Femur (tissue), 1 donor: ENCODE measurements around the gene SPTBN1.
A peak's percentile ranks its signal among the peaks of the same experiment; 100 is the strongest.

Source experiments
- DNase-seq: peaks from one replicate; pipeline ENCODE4 v3.0.0-alpha.2; 2017

The SPTBN1 gene

DNA sequence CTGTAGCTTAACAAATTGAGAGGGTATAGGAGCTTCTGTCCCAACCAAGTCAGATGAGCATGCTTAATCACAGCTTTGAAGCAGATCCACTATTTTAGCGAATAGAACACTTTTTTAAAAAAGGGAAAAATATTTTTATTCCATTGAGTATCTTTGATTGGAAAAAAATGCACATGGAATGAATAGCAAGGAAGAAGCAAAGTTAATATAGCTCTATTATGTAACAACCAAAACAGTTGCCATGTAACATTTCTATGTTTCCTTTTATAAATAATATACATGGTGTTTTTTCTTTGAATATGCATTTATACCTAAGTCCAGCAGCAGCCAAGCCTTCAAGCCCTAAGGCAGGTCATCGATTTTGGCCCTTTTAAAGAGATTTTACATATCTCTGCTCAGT lies 21.4 kb upstream of the SPTBN1 start:
- DNase-seq: no peak

DNA sequence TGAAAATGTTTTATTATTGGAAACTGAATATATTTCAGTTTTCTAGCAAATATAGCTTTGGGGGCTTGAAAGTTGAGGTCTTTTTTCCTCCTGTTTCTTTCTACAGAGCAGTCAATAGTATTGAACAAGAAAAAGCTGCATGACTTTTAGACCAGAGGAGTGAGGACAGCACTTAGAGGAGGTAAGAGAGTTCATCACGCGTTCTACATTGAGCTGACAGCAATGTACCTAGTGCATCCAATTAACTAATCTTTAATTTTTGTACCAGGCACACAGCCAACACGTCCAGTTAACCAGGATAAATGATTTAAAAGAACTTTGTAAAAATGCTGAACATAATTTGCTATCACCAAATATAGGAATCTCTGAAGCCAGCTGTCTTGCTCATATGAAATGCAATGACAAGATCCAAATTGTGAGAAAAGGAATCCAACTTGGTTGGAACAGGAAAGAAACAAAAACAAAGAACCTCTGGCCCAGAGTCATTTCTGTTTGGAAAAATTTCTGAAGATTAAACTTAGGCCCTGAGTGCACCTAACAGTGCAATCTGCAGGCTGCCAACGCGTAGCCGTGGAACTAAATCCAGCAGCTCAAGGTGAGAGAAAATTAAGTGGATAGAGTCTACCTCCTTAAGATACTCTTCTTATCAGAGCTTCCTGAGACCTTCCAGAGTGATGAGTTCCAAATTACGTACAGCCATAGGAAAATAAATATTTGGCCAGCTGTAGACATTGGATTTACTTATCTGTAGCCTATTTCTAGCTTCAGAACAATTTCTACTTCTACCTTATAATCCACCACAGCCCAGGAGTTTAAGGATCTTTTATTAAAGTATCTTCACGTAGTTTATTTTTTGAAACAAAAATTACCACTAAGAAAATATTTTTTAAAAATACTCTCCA lies 20.6 kb upstream of the SPTBN1 start:
- no peak for DNase-seq

DNA sequence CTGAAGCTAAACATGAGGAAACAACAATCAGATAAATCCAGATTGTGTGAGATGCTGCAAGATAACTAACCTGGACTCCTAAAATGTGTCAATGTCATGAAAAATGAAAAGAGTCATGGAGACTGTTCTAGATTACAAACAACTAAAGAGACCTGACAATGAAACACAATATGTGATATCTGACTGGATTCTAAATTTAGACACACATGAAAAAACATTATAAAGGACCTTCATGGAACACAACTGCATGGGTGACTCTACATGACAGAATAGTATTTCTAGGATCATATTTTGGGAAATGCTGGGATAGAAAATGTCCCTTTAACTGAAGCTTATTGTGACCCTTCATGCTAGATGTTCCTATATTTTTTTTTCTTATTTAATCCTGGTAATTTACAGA lies 18.5 kb upstream of the SPTBN1 start:
- DNase-seq: no peak

DNA sequence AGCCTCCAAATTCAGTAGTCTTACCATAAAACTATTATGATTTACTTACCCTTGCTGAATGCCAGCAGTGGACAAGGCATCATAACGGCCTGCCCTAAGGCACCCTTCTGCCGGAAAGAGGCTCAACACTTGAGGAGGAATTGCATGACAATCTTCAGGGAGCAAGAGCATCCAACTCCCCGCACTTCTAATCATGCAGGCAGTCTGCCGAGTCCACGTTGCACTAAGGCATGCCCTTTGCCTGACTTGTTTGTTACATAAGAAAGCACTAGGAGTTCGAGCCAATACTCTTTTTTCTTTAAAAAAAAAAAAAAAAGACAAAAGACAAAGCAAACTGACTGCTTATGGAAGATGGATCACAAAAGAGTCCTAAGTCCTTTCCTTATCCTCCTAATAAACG lies 17.9 kb upstream of the SPTBN1 start:
- peak; percentile 63 for DNase-seq

DNA sequence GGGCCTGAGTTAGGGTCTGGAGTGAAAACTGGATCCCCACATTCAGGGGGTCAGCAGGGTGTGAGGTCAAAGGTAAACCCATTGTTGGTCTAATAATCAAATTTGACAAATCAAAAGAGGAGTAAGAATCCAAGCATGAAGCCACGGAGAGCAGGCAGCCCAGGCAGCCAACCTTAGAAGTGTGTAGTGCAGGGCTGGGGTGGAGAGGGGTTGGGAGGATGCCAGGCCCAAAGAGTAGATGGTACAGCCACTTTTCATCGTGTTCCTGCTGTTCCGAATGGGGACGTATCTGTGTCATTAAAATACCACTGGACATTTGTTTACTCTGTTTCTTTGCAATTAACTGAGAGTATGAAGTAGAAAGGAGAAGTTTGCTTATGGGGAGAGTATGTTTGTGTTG lies 16.5 kb upstream of the SPTBN1 start:
- DNase-seq: no peak

DNA sequence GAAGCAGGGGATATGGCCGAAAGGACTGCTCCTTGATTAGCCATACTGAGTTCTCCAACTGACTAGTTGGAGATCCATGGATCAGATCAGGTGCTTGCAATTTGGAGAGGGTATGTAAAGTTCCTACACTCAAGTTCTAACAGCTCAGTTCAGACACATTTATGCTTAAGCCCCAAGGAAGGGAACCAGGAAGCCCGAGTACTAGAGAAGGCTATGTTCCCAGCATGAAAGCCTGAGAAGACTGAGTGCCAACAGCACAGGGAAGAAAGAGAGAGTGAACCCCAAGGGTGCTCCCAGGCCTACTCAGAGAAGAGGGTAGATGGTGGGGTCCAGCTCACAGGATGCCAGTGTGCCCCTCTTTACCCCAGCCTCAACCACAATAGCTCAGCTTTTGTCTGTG lies 16.1 kb upstream of the SPTBN1 start:
- no peak for DNase-seq

DNA sequence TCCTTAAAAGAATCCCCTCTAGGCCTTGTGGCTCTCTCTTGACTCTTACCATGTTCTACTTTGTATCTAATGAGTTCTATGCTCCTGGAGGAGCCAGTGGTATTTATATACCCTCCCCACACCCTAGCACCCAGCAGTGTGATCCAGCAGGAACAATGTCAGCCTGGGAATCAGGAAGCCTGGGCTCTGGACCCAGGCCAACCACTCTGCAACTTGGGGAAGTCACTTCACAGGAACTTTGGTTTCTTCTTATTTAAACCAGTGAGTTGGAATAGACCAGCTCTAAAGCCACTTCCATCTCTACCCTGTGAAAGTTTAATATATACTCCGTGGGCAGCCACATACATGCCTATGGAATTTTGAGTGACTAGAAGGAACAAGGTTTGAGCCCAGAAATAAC lies 11.6 kb upstream of the SPTBN1 start:
- DNase-seq: no peak

DNA sequence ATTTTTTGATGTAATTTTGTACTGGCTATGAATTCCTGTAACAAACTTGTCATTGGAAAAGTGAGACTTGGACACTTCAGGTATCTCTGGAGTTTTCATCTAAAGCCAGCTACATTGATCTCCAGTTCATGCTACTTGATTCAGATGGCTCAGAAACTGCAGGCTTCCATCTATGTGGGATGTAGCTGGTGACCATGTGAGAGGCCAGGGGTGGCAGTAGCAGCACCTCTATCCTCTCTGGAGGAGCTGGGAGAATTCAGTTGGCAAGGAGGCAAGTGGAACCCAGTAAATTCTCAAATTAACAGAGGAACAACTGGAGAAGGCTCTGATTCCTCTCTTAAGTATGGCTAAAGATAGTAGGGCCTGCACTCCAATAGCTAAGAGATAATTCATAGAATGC lies 10.0 kb upstream of the SPTBN1 start:
- no peak for DNase-seq

DNA sequence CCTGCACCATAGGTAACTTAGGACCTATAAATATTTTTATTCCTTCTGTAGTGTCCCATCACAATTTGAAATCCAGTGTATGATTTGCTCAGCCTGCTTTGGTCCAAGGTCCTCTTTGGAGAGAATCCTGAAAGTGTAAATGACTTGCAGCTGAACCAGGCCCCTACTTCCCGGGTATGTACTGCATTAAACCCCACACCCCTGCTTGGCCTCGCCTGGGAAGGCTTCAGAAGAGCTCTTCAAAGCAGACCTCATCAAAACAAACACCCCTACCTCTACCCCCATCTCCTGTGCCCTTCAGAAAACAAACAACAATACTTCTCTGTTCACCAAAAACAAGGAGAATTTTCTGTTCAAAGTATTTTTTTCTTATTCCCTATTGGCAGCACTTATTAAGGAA lies 9.5 kb upstream of the SPTBN1 start:
- no peak for DNase-seq

DNA sequence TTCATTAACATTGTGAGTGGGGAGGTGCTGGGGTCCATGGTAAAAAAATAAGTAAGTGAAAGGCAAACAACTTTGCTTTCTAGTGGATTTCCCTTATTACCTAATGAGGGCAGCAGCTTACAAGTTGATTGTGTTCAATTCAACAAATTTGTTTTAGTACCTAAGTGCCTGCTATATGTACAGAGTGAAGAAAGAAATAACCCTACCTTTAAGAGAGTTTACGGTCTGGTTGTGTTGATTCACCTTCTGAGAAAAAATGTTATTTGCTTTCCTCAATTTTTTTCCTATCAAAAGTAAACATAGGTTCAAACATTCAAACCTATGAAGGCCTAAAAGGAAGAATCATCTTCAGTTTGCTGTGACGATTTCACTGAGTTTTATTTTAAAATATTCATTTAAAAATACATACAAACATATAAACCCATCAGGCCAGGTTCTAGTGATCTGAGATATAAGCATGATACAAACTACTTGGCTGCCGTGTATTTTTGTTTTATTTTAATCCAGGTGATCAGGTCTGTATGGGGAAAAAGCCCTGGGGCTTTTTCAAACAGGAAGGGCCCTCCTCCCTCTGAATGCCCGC lies 1.5 kb upstream of the SPTBN1 start:
- DNase-seq: no peak

DNA sequence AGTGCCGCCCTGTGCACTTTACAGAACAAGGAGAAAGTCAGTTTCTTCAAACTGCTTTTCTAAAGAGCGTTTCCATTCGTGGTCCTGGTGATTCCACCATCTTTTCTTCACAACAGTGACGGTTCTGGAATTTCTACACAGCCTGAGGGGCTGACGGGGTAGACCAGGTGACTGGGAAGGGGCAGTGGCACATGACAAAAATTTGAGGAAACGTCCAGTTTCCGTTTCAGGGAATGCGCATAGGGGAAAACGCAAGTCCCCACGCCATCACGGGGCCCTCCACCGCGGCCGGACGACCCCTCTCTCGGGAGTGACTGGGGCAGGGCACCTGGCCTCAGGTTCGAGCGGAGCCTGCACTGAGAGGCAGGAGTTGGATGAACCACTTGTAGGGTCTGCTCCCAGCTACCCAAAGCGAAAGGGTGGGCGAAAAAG lies 980 bp upstream of the SPTBN1 start:
- peak; percentile 58 for DNase-seq

DNA sequence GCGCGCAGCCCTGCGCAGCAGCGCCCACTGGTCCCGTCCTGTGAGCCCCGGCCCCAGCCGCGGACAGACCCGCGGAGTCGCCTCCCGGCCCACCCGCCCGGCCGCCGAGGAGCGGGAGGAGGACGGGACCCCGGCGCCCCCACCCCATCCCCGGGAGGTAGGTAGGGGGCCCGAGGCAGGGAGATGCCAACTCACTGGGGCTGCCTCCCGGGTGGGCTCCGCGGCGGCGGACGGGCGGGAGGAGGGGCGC lies 160 bp downstream of the SPTBN1 start:
- DNase-seq: no peak

DNA sequence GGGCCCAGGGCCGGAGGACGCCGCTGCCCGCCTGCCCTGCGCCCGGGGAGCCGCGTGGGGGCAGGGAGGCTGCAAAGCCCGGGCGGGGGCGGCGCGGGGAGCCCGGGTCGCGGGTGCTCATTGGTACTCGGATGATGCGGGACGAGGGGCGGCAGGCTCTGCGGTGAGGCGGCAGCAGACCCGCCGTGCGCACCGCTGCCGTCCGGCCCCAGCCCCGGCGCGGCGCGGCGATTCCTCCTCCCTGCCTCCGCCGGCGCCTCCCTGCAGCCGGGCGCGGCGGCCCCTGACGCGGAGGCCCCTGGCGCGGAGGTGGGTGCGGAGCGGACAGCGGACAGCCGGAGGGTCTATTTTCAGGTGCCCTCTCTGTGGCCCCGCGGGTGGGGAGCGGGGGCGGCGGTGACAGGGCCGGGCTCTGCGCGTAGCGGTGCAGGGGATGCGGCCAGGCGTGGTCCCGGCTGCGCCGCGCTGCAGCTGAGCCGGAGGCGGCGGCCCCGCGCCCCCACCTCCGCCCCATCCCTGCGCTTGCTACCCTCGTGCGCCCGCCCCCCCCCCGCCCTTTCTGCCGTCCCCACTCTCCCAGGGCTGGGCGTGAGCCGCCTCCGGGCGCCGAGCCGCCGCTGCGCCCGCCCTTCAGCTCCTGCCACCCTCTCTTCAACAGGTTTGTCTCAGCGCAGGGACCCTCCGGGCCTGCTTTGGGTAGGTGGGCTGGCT lies 640 bp downstream of the SPTBN1 start:
- DNase-seq: peak; percentile 62

DNA sequence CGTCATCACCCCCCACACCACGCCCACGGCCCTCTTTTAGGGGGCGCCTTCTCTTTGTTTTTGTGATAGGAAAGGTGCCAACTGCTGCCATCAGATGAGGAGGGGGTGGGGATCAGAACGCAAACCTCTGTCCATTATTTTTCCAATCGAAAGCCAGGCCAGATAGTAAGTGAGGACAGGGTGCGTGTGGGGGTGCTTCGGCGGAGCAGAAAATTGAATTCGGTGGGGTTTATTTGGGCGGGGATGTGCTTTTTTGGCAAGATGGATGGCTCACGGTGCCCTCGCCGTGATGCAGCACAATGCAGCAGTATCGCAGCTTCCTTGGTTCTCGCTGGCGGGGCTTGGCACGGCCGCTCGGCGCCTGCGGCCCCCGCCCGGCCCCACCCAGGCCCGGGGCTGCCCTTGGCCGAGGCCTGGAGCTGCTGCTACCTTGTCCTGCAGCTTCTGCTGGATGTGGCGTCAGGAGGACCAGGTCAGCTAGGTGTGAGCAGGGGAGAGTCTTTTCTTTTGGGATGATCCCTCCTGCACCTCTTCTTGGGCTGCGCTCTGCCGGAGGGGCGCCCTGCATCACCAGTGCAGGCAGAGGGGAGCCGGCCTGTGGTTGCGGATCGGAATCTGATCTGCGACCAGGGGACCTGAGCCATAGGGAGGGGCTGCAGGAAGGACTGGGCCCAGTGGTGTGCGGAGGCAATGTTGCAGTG lies 1.3 kb downstream of the SPTBN1 start:
- DNase-seq: peak; percentile 59

DNA sequence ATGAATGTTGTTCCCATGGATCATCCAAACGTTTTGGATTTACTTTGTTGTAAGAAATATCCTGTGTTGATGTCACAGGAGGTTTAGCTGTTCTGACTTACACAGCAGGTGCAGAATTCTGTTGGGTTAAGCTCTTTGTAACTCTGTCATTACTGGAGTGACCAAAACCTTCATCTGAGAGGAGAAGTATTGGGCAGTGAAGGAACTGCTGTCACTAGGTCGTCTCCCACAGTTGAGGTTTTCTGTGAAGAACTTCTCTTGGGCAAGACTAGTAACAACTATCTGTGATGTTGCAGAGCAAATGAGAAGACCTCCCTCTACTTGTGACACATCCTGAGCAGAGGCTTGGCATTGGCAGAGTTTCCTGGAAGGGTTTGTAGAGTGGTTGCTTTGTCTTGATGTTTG lies 2.9 kb downstream of the SPTBN1 start:
- DNase-seq: no peak

DNA sequence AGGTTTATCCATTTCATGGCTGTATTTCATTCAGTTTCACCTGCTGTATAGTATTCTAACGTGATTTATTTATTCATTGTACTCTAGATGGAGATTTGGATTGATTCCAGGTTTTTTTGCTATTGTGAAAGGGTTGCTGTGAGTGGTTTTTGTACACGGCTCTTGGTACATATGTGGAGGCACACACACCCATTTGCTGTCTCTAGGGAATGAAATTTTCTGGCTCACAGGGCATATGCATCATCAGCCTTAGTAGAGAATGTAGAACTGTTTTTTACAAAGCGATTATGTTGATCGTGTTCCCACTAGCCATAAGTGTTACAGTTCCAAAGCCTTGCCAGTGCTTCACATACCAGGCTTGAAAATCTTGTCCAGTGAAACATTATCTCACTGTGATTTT lies 5.1 kb downstream of the SPTBN1 start:
- no peak for DNase-seq

DNA sequence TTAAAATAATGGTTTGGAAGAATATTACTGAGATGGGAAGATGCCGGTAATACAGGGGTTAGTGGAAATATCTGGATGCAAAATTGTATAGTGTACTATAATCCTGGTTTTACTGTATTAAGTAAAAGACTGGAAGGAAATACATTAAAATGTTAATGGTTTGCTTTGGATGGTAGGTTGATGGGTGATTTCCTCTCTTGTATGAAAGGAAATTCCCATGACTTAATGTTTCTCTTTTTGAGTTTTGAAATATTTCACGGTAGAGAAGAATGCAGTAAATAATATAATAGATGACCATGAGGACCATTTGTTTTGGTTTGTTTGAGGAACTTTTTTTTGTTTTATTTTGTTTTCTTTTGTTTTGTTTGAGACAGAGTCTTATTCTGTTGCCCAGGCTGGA lies 8.2 kb downstream of the SPTBN1 start:
- no peak for DNase-seq

DNA sequence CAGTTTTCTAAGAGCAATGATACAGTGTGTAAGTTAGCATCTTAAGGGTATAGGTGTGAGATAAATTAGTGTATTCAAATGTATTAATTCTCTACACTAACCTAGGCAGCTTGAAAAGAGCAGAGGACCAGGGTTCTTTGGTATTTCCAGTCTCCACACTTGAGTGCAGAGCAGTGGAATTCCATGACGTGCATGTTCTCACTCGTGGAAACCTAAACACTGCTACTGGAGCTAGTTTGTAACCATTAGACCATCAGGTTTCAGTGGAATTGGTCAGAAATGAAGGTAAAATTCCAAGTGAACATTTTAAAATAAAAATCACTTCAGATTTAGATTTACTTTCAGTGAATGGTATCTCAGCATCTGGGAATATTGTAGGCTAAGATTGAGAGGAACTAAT lies 9.0 kb downstream of the SPTBN1 start:
- DNase-seq: no peak

DNA sequence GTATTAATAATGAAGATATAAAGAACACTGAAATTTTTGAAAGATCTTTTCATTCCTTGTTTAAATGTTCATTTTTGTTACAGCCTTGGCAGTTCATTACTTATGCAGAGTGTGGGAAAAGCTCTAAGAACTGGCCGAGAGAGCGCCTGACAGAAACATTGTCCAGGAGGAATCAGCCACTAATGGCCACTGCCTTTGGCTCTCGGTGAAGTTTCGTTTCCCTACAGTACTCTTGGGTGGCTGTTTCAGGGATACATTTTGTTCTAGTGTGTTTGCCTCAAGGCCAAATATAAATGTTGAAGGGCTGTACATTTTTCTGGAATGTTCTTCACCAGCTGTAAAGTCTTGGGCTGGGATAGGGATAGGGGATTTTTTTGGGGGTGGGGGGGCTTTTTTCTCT lies 10.7 kb downstream of the SPTBN1 start:
- DNase-seq: no peak

DNA sequence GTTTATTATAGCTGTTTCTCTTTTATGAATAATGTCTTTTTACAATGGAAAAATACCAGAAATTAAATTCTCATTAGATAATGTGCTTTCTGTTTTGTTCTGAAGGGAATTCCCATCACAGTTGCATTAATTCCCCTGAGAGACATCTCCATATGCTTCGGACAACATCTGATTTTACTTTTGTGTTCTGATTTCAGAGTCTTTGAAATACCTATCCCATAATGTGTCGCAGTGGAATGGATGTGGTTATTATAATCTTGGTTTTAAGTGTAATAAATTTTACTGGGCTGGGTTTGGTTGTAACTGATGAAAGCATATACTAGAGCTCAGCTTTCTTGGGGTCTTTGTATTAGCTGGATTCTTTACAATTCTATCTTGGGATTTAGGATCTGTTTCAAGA lies 12.5 kb downstream of the SPTBN1 start:
- no peak for DNase-seq

DNA sequence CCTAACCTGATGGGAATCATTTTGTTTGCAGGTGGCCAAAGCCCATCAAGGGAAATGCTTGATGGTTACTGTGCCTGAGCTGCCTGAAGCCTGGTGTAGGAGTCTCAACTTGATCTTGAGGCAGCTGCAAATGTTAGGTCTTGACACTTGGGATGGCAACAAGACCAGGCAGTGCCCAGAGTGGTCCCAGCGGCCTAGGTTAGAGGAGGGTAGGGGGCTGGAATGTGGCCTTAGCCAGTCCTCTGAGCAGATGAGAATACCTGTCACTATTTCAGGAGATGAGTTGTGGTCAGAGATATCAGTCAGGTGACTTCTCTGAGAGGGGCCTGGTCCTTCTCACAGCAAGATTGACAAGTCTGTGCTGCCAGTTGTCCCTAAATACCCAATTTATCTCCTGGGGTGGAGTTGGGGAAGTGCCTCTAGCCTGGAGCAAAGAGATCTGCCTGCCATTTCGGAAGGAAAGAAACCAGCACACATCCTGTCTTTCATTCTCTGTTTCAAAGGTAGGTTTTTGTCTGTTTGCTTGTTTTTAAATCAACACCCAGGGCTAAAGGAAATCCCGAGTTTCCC lies 13.4 kb downstream of the SPTBN1 start:
- no peak for DNase-seq

DNA sequence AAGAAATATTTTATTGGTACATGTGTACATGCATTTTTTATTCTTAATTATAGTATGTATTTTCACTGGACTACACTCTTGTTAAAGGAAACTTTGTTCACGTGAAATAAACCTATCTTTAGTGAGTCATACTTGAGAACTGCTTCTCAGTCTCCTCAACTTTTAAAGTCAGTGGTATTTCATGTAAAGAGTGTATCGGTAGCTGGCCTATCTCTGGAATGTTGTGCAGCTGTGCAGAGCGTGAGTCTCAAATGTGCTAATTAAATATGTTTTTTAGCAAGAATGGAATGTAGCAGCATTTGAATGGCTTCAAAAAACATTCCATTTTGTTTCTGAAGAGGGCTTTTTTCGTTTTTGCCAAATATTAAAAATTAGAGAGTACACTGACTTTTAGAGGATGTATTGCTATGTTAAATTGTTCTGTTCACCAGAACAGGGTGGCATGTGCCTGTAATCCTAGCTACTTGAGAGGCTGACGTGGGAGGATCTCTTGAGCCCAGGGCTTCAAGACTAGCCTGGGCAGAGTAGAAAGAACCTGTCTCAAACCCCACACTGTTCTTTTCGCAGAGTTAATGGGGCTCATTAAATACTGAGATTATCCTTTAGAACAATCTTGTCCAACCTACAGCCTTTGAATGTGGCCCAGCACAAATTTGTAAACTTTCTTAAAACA lies 14.3 kb downstream of the SPTBN1 start:
- no peak for DNase-seq

DNA sequence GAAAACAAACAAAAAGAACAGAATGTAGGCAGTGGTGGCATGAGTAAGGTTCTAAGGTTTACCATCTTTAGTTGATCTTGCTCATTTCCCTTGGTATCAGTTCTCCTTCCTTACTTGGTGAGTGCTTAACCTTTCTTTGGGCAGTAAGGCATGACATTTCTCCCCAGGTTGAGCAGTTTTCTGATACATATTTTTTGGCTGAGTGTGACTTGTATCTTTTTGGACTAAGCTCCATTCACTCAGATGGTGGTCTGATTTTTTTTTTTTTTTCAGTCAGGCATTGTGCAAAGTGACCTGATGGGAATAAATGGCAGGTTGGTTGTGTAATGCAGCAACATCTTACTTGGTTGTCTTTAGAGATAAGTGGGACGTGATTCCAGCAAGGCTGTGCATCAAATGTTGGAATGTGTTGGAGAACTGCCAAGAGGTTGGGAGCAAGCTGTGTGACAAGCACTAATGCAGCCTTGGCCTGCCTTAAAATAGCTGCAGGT lies 15.1 kb downstream of the SPTBN1 start:
- no peak for DNase-seq
